HEK293 (cell line): ENCODE measurements around the gene XIRP1.

Experiments used
- ATF2 ChIP-seq: fragments of 450-650 bp; formaldehyde crosslinking; IDR thresholded peaks from 2 replicates; pipeline ENCODE4 v1.5.1; 2016; ENCODE audit warnings: missing biosample characterization, missing genetic modification characterization, low read depth
- KLF8 ChIP-seq: fragments of 450-650 bp; formaldehyde crosslinking; IDR thresholded peaks from 2 replicates; pipeline ENCODE4 v1.5.1; 2016; ENCODE audit warnings: missing biosample characterization, missing genetic modification characterization
- PBX3 ChIP-seq: sonication (generic); formaldehyde crosslinking; IDR thresholded peaks from 2 replicates; pipeline ENCODE4 v1.8.1; 2022; ENCODE audit warnings: mild to moderate bottlenecking, moderate library complexity, missing genetic modification reagents
- PRDM6 ChIP-seq: fragments of 450-650 bp; formaldehyde crosslinking; IDR thresholded peaks from 2 replicates; pipeline ENCODE4 v1.5.1; 2017; ENCODE audit warnings: missing biosample characterization, missing genetic modification characterization
- SALL2 ChIP-seq: fragments of 450-650 bp; formaldehyde crosslinking; IDR thresholded peaks from 2 replicates; pipeline ENCODE4 v1.5.0; 2017; ENCODE audit warnings: missing biosample characterization, mild to moderate bottlenecking, missing genetic modification characterization, borderline replicate concordance
- SP3 ChIP-seq: fragments of 450-650 bp; formaldehyde crosslinking; IDR thresholded peaks from 2 replicates; pipeline ENCODE4 v1.5.1; 2016; ENCODE audit warnings: missing biosample characterization, missing genetic modification characterization
- YY2 ChIP-seq: fragments of 450-650 bp; formaldehyde crosslinking; IDR thresholded peaks from 2 replicates; pipeline ENCODE4 v1.5.1; 2016; ENCODE audit warnings: missing biosample characterization, missing genetic modification characterization
- ZBTB20 ChIP-seq: fragments of 450-650 bp; formaldehyde crosslinking; IDR thresholded peaks from 2 replicates; pipeline ENCODE4 v1.5.1; 2016; ENCODE audit warnings: missing biosample characterization, missing genetic modification characterization
- ZBTB21 ChIP-seq: fragments of 450-650 bp; formaldehyde crosslinking; IDR thresholded peaks from 2 replicates; pipeline ENCODE4 v1.5.1; 2017; ENCODE audit warnings: missing biosample characterization, missing genetic modification characterization
- ZBTB49 ChIP-seq: fragments of 450-650 bp; formaldehyde crosslinking; IDR thresholded peaks from 2 replicates; pipeline ENCODE4 v1.5.1; 2016; ENCODE audit warnings: missing biosample characterization, missing genetic modification characterization, low read depth
- ZBTB7A ChIP-seq: fragments of 450-650 bp; formaldehyde crosslinking; IDR thresholded peaks from 2 replicates; pipeline ENCODE4 v1.5.1; 2016; ENCODE audit warnings: low read depth, missing biosample characterization, missing genetic modification characterization
- ZNF2 ChIP-seq: fragments of 450-650 bp; formaldehyde crosslinking; IDR thresholded peaks from 2 replicates; pipeline ENCODE4 v1.5.1; 2016; ENCODE audit warnings: missing biosample characterization, missing genetic modification characterization
- ZNF274 ChIP-seq, 2 experiments: fragments of 200-500 bp in 1 of 2; fragments of 450-650 bp in 1 of 2; sonication (Bioruptor generic) in 1 of 2; formaldehyde crosslinking in 1 of 2; IDR thresholded peaks; 2 replicates each; pipeline versions ENCODE4 v1.5.1 to v1.6.1; 2014 to 2016; ENCODE audit warnings: borderline replicate concordance in 1 of 2, inconsistent platforms in 1 of 2, low read length in 1 of 2, missing biosample characterization in 1 of 2, missing genetic modification characterization in 1 of 2
- ZNF292 ChIP-seq: fragments of 450-650 bp; formaldehyde crosslinking; IDR thresholded peaks from 2 replicates; pipeline ENCODE4 v1.5.1; 2016; ENCODE audit warnings: low read depth, missing biosample characterization, missing genetic modification characterization, borderline replicate concordance
- ZNF350 ChIP-seq: fragments of 450-650 bp; formaldehyde crosslinking; IDR thresholded peaks from 2 replicates; pipeline ENCODE4 v1.5.0; 2017; ENCODE audit warnings: missing biosample characterization, mild to moderate bottlenecking, missing genetic modification characterization
- ZNF423 ChIP-seq: fragments of 450-650 bp; formaldehyde crosslinking; IDR thresholded peaks from 2 replicates; pipeline ENCODE4 v1.5.1; 2016; ENCODE audit warnings: missing biosample characterization, missing genetic modification characterization
- ZNF473 ChIP-seq: fragments of 450-650 bp; formaldehyde crosslinking; IDR thresholded peaks from 2 replicates; pipeline ENCODE4 v1.5.1; 2017; ENCODE audit warnings: missing biosample characterization, missing genetic modification characterization
- ZNF488 ChIP-seq: fragments of 450-650 bp; formaldehyde crosslinking; IDR thresholded peaks from 2 replicates; pipeline ENCODE4 v1.5.1; 2016; ENCODE audit warnings: missing biosample characterization, missing genetic modification characterization
- ZNF510 ChIP-seq: fragments of 450-650 bp; formaldehyde crosslinking; IDR thresholded peaks from 2 replicates; pipeline ENCODE4 v1.5.1; 2018; ENCODE audit warnings: mild to moderate bottlenecking, missing genetic modification characterization, missing biosample characterization; ENCODE audit not compliant: insufficient replicate concordance
- ZNF530 ChIP-seq: fragments of 450-650 bp; formaldehyde crosslinking; IDR thresholded peaks from 2 replicates; pipeline ENCODE4 v1.5.1; 2016; ENCODE audit warnings: low read depth, missing biosample characterization, missing genetic modification characterization
- ZNF560 ChIP-seq: fragments of 450-650 bp; formaldehyde crosslinking; IDR thresholded peaks from 2 replicates; pipeline ENCODE4 v1.5.1; 2017; ENCODE audit warnings: missing biosample characterization, missing genetic modification characterization, borderline replicate concordance
- ZNF596 ChIP-seq: fragments of 450-650 bp; IDR thresholded peaks from 2 replicates; pipeline ENCODE4 v1.5.0; 2018; ENCODE audit warnings: missing biosample characterization, mild to moderate bottlenecking, missing genetic modification characterization, moderate library complexity
- ZNF600 ChIP-seq: fragments of 450-650 bp; formaldehyde crosslinking; IDR thresholded peaks from 2 replicates; pipeline ENCODE4 v1.5.1; 2016; ENCODE audit warnings: missing biosample characterization, missing genetic modification characterization
- ZNF610 ChIP-seq: fragments of 450-650 bp; formaldehyde crosslinking; IDR thresholded peaks from 2 replicates; pipeline ENCODE4 v1.5.1; 2016; ENCODE audit warnings: missing biosample characterization, missing genetic modification characterization, borderline replicate concordance
- ZNF792 ChIP-seq: fragments of 450-650 bp; formaldehyde crosslinking; IDR thresholded peaks from 2 replicates; pipeline ENCODE4 v1.5.1; 2016; ENCODE audit warnings: missing biosample characterization, missing genetic modification characterization
- ZSCAN5A ChIP-seq: fragments of 450-650 bp; formaldehyde crosslinking; IDR thresholded peaks from 2 replicates; pipeline ENCODE4 v1.5.1; 2016; ENCODE audit warnings: missing biosample characterization, missing genetic modification characterization

XIRP1 gene

GRCh38 chr3:39150803-39151631 is 41.4 kb downstream of the XIRP1 start (continued):
- TF ChIP-seq ZBTB49 (tag by site-specific recombination) (no peak), ZSCAN5A (tag by site-specific recombination) (no peak), ZNF560 (tag by site-specific recombination) (no peak), PBX3 (CRISPR knock-in tag) (no peak), ZNF274 (IDR thresholded peaks at IDR 0.05; ENCODE audit: low read length) (no peak), ZNF274 (tag by site-specific recombination; IDR thresholded peaks at IDR 0.05; ENCODE audit: borderline replicate concordance) (no peak), ZNF350 (tag by site-specific recombination) (no peak), ZNF610 (no peak), SALL2 (tag by site-specific recombination) (no peak), ZNF292 (no peak), ATF2 (no peak), ZNF488 (tag by site-specific recombination) (no peak), YY2 (no peak), ZNF510 (tag by site-specific recombination) (no peak), ZNF596 (tag by site-specific recombination) (no peak), PRDM6 (peak; percentile 59; the same call in 1 of the 2 replicates), ZBTB21 (tag by site-specific recombination) (no peak), ZNF473 (no peak), ZNF2 (0 out of 2 replicates have a peak, but pooled peaks have one; percentile 17), KLF8 (tag by site-specific recombination) (no peak), ZBTB7A (tag by site-specific recombination) (no peak), ZNF530 (tag by site-specific recombination) (no peak), ZBTB20 (tag by site-specific recombination) (peak; percentile 81), ZNF600 (tag by site-specific recombination) (peak; percentile 64; the same call in 1 of the 2 replicates), ZNF423 (no peak), SP3 (0 out of 2 replicates have a peak, but pooled peaks have one; percentile 7), ZNF792 (tag by site-specific recombination) (no peak)
